Measurements from ENCODE around the gene GMFB.

GMFB gene

DNA sequence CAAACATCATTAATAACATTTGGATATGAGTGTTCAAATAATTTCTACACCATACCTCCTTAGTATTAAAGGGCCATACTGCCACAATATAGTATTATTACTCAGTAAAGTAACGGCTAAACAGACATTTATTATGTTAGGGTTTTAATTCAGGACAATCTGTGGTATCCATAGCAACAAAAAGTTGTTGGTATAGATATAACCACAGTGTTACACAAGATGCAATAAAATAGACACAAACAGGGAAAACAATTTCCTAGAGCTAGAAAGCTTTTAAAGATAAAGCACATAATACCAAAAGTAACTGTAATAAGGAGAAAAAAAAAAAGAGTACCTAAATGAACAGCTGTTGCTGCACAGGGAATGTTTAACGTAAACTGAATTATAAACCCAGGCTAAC lies 63.7 kb downstream of the GMFB start:
- TF ChIP-seq, protein P1, sequence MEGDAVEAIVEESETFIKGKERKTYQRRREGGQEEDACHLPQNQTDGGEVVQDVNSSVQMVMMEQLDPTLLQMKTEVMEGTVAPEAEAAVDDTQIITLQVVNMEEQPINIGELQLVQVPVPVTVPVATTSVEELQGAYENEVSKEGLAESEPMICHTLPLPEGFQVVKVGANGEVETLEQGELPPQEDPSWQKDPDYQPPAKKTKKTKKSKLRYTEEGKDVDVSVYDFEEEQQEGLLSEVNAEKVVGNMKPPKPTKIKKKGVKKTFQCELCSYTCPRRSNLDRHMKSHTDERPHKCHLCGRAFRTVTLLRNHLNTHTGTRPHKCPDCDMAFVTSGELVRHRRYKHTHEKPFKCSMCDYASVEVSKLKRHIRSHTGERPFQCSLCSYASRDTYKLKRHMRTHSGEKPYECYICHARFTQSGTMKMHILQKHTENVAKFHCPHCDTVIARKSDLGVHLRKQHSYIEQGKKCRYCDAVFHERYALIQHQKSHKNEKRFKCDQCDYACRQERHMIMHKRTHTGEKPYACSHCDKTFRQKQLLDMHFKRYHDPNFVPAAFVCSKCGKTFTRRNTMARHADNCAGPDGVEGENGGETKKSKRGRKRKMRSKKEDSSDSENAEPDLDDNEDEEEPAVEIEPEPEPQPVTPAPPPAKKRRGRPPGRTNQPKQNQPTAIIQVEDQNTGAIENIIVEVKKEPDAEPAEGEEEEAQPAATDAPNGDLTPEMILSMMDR (conservative IDR thresholded peaks at IDR 0.05; ENCODE audit: control insufficient read depth, insufficient read depth, low read depth, low read length) = no peak
- no peak overlapping the region for H3K4me3 ChIP-seq (ENCODE audit: control insufficient read depth, low read depth, low read length)
- no peak for DNase-seq (ENCODE audit: low read depth)
